T-helper 2 cell treated with Interferon-gamma antibody and Interleukin-4, amounts not matched to agents 5 μg/mL and 100 μg/mL, for 36 hours (primary cell): ENCODE results near the gene ACSF2.
A peak's percentile ranks its signal among the peaks of the same experiment; 100 is the strongest.
"Not testable (repeated sequence)": the region's sequence is repeated elsewhere in the genome, so short reads cannot be mapped to it uniquely, and the experiment has no call there.

Experiments used
- DNase-seq: peaks from one replicate; pipeline ENCODE4 v3.0.0; 2021; ENCODE audit warnings: low spot score
- H3K27ac Mint-ChIP-seq: one replicate; pipeline ENCODE4 v1.8.0; 2021; ENCODE audit warnings: mild to moderate bottlenecking, mixed read lengths
- H3K27me3 Mint-ChIP-seq: one replicate; pipeline ENCODE4 v1.8.0; 2021; ENCODE audit warnings: low read depth, mixed read lengths
- H3K36me3 Mint-ChIP-seq: one replicate; pipeline ENCODE4 v1.8.0; 2021; ENCODE audit warnings: low read depth, mixed read lengths
- H3K4me1 Mint-ChIP-seq: one replicate; pipeline ENCODE4 v1.8.0; 2021; ENCODE audit warnings: low read depth, mixed read lengths
- H3K4me3 Mint-ChIP-seq: one replicate; pipeline ENCODE4 v1.8.0; 2022; ENCODE audit warnings: mild to moderate bottlenecking, moderate library complexity, mixed read lengths
- H3K9me3 Mint-ChIP-seq: one replicate; pipeline ENCODE4 v1.8.0; 2021; ENCODE audit warnings: mixed read lengths

The ACSF2 gene

GRCh38 chr17:50422738-50423137, 3.3 kb upstream of the ACSF2 start:
- peaks cover 6% of the 10 kb centered on the region for H3K27me3 Mint-ChIP-seq
- no peaks in the 10 kb centered on the region for H3K36me3 Mint-ChIP-seq
- H3K27ac Mint-ChIP-seq: no peak overlapping the region
- no peak overlapping the region for H3K4me3 Mint-ChIP-seq
- peaks cover 36% of the 10 kb centered on the region for H3K4me1 Mint-ChIP-seq
- no peaks in the 10 kb centered on the region for H3K9me3 Mint-ChIP-seq
- DNase-seq: no peak

GRCh38 chr17:50423553-50424159, 2.4 kb upstream of the ACSF2 start:
- Mint-ChIP-seq H3K4me1 (peaks cover 38% of the 10 kb centered on the region), H3K27ac (no peak overlapping the region), H3K9me3 (no peaks in the 10 kb centered on the region), H3K4me3 (no peak overlapping the region), H3K36me3 (no peaks in the 10 kb centered on the region), H3K27me3 (peaks cover 2% of the 10 kb centered on the region)
- DNase-seq: no peak

DNA sequence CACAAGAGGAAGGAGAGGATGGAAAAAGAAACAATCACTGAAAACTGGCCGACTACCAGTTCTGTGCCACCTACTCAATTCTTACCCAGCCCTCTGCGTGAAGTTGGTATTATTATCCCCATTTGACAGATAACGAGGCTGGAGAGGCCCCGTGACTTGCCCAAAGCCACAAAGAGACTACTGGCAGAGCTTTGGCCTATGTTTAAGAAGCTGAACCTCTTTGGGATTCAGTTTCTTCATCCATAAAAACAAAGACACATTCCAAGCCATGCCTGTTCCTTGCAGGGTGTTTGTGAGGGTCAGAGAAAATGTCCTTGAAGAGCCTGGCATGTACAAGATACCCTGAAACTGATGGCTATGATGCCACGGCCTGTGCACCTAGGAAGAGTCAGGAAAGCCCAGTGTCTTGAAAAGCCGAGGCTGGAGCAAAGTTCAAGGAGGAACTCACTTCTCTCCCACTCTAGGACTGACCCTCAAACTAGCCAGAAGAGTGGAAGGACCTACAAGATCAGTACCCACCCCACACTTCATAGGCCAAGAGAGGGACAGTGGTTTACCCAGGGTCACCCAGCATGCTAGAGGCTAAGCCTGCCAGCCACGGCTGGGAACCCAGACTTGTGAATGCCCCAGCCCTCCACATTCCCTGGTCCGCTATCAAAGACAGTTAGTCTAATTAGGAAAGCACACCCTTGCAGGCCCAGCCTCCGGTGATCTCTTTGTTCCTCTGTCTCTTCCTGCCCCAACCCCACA, 1.6 kb upstream of the ACSF2 start:
- DNase-seq: no peak
- H3K36me3 Mint-ChIP-seq: no peaks in the 10 kb centered on the region
- H3K27ac Mint-ChIP-seq: no peak overlapping the region
- H3K4me1 Mint-ChIP-seq: peaks cover 36% of the 10 kb centered on the region
- H3K9me3 Mint-ChIP-seq: no peaks in the 10 kb centered on the region
- no peaks in the 10 kb centered on the region for H3K27me3 Mint-ChIP-seq
- H3K4me3 Mint-ChIP-seq: peak overlapping the region; percentile 90

DNA sequence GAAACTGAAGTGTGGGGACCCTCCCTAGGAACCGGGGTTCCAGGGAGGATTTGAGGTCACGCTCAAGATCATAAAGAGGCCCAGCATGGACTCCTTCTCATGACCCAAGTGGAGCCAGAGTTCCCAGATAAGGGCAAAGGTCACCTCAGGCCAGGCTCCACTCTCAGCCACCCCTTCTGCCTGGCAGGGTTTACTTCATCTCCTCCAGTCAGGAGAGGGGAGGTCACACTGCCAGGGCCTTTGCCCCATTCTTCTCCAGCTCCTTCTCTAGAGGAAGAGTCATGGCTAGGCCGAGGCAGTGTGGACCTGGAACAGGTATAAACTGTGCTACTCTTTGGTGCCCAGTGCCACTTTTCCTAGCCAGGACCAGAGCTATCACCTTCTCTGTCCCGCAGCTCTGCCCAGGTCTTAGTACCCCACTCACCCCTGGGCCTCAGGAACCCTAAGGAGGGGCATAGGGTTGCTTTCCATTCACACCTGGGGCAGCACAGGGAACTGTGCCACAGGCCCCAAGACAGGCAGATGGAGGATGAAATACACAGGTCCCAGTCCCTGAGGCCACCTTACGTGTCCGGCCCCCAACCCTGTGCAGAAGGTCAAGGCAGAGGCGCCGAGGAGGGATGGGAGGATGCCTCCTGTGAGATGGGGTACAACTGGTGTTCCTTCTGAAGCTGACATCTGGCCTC, 879 bp upstream of the ACSF2 start:
- Mint-ChIP-seq H3K4me3 (peak overlapping the region; percentile 90), H3K36me3 (no peaks in the 10 kb centered on the region), H3K27me3 (no peaks in the 10 kb centered on the region), H3K9me3 (no peaks in the 10 kb centered on the region), H3K27ac (peak overlapping the region; percentile 82), H3K4me1 (peaks cover 35% of the 10 kb centered on the region)
- DNase-seq: no peak

DNA sequence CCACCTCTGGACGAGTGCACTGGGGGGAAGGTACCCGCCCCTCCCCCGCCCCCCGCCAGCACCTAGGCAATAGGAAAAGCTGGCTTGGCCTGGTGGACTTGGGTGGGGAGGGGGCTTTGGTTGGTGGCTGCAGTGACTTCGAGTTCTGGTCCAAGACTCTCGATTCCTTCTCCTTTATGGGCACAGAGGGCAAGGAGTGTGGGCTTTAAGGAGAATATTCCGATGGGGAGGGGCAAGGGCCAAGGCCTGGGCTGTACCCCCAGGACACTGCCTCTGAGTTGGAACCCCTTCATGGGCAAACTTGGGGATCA, 409 bp downstream of the ACSF2 start:
- Mint-ChIP-seq H3K4me1 (peaks cover 27% of the 10 kb centered on the region), H3K27ac (peak overlapping the region; percentile 86), H3K9me3 (no peaks in the 10 kb centered on the region), H3K4me3 (peak overlapping the region; percentile 92), H3K27me3 (no peaks in the 10 kb centered on the region), H3K36me3 (no peaks in the 10 kb centered on the region)
- no peak for DNase-seq

DNA sequence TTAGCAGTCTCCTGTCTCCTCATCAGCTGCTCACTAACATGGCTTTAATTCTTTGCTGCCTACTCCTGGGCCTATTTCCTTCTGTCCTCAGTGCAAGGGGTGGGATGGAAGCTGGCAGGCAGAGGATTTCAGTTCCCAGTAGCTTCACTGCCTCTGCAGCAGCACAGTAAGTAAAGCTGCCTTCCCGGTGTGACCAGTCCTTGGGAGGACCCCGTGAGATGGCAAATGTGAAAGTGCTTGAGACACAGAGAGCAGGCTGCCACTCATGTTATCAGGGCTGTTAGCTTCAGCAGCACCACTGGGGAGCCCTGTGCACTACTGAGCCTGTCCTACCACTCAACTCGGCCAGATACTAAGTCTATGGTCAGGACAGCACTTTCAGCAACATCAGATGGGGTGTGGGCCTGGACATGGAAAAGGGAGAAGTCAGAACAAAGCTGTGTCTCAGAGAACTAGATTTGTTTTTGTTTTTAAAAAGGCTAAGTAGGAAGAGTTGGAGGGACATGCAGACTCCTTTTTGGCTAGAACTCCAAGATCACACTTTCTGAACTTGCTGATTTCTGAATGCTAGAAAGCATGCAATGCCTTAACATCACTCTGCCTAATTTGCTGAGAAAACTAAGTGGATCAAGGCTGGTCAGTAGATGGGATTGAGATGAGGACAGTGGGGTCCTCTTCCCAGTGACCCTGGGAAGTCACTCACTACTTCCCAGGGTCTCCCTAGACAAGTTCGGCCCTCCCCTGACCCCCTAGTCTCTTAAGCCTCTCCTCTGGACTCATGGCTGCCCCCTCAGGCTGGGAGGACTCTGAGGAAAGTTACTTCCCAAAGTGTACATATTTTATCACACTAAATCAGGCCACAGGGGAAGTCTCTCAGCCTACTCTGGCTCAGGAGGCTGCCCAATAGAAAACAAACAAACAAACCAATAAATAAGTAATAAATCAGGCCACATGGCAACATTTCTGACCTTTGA, 1.1 kb downstream of the ACSF2 start:
- H3K27me3 Mint-ChIP-seq: no peaks in the 10 kb centered on the region
- no peaks in the 10 kb centered on the region for H3K36me3 Mint-ChIP-seq
- H3K4me1 Mint-ChIP-seq: peaks cover 22% of the 10 kb centered on the region
- peak overlapping the region; percentile 92 for H3K4me3 Mint-ChIP-seq
- peak; percentile 22 for DNase-seq
- peak overlapping the region; percentile 86 for H3K27ac Mint-ChIP-seq
- H3K9me3 Mint-ChIP-seq: no peaks in the 10 kb centered on the region

DNA sequence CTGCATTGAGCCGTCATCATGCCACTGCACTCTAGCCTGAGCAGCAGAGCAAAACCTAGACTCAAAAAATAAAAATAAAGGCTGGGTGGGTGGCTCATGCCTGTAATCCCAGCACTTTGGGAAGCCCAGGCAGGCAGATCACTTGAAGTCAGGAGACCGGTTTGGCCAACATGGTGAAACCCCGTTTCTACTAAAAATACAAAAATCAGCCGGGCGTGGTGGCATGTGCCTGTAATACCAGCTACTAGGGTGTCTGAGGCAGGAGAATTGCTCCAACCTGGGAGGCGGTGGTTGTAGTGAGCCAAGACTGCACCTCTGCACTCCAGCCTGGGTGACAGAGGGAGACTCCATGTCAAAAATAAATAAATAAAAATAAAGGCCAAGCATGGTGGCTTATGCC, 2.1 kb downstream of the ACSF2 start:
- Mint-ChIP-seq H3K4me3 (peak overlapping the region; percentile 92), H3K4me1 (peaks cover 22% of the 10 kb centered on the region)
- not testable (repeated sequence) for H3K27me3 Mint-ChIP-seq, H3K9me3 Mint-ChIP-seq, H3K36me3 Mint-ChIP-seq, H3K27ac Mint-ChIP-seq, DNase-seq

DNA sequence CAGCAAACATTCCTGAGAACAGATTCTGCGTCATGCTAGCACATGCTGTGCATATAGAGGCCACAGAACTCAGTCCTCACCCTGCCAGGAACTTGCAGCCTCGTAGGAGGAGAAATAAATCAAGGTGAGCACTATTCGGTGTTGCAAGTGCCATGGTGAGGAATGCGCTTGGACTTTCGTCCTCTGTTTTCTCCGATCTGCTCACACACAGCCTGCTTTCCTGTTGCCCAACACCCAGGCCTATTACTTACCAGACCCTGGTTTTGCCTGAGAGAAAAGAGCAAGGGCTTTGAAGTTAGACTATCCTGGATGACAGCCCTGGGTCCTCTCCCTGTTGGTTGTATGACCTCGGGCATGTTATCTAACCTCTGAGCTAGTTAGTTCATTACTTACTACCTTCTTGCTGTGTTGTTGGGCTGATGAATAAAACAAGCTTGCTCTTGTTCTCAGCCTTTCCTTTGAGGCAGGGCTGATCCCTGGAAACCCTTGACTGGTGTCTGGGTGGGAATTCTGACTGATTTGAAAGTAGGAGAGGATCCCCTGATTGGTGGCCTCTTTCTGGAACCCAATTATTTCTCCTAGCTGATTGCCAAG, 2.9 kb downstream of the ACSF2 start:
- no peak overlapping the region for H3K4me3 Mint-ChIP-seq
- peaks cover 20% of the 10 kb centered on the region for H3K4me1 Mint-ChIP-seq
- H3K9me3 Mint-ChIP-seq: no peaks in the 10 kb centered on the region
- no peaks in the 10 kb centered on the region for H3K27me3 Mint-ChIP-seq
- no peak for DNase-seq
- no peak overlapping the region for H3K27ac Mint-ChIP-seq
- H3K36me3 Mint-ChIP-seq: no peaks in the 10 kb centered on the region

DNA sequence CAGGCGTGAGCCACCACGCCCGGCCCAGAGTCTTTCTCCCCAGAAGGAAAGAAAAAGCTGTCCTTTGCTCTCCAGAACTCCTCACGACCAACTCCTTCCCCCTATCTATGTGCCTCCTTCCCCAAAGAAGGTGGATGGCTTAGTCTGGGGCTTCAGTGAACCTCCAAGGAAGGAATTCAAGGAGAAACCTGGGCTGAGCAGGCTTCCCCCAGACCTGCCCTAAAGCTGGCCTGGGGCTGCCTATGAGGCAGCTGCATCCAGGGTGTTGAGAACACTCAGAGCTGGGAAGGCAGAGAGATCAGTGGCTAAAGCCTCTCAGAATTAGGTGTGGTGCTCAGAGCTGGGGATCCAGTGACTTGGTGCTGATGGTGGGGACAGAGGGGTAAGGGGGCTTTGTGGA, 3.8 kb downstream of the ACSF2 start:
- H3K9me3 Mint-ChIP-seq: no peaks in the 10 kb centered on the region
- no peak for DNase-seq
- H3K4me1 Mint-ChIP-seq: peaks cover 20% of the 10 kb centered on the region
- H3K36me3 Mint-ChIP-seq: peaks cover 1% of the 10 kb centered on the region
- H3K27me3 Mint-ChIP-seq: no peaks in the 10 kb centered on the region
- no peak overlapping the region for H3K27ac Mint-ChIP-seq
- no peak overlapping the region for H3K4me3 Mint-ChIP-seq

DNA sequence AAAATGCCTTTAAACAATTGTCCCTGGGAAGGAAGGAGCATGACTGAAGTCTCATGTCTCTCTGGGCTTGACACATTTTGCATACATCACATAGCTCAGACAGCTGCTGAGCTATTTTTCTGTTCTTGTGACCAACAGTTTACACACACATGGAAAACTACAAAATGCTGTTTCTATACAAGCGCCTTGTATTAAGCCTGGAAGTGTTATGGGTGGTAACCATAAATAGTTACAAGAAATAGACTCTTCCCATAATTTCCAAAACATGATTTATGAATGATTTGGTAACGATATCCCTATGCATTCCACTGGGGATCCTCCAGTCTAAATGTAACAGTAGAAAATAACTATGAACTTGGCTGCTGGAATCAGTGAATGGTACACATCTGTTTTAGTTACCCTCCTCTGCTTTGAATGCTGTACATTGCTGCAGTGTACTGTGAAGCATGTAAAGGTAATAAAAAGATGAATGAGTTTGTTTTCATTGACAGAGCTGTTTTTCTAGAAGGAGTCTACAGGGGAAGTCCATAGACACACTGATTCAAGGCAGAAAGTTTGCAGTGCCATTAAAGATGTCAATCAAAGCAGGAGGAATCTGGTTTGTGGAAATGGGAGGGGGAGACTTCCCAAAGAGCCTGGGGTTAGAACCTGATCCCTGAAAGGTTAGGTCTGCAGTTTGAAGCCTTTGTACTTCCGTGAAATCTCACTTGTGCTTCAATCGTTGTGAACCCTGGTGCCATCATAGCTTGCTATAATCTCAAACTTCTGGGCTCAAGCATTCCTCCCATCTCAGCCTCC, 5.0 kb downstream of the ACSF2 start:
- Mint-ChIP-seq H3K9me3 (no peaks in the 10 kb centered on the region), H3K4me1 (peaks cover 13% of the 10 kb centered on the region), H3K27ac (no peak overlapping the region), H3K36me3 (peaks cover 1% of the 10 kb centered on the region), H3K27me3 (no peaks in the 10 kb centered on the region), H3K4me3 (no peak overlapping the region)
- DNase-seq: no peak

DNA sequence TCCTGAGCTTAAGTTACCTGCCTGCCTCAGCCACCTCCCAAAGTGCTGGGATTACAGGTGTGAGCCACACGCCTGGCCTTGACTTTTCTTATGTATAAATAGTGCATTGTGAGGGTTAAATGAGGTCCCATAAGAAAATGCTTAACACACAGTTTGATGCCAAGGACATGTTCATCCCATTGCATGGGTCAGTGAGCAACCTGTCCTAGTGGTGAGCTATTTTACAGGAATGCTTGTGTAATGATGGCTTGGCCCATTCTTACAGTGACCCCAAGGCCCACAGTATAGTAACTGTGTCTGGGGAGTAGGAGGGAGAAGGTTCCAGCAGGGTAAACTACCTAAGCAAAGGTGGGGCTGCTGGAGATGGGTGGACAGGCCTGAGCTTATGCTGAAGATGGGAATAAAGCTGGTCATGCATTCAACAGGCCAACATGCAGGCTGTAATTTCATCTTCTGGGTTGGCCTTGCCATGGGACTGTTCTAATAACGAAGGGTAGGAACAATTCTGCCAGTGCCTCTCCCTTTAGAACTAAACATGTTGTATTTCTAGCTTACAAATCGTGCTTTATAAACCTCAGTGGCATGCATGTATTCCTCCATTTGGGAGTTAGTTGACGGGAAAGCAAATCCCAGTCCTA, 6.2 kb downstream of the ACSF2 start:
- no peak for DNase-seq
- Mint-ChIP-seq H3K27ac (no peak overlapping the region), H3K9me3 (no peaks in the 10 kb centered on the region), H3K36me3 (peaks cover 1% of the 10 kb centered on the region), H3K4me1 (peaks cover 7% of the 10 kb centered on the region), H3K4me3 (no peak overlapping the region), H3K27me3 (no peaks in the 10 kb centered on the region)

GRCh38 chr17:50437409-50437808, 11.4 kb downstream of the ACSF2 start:
- DNase-seq: no peak

More at GRCh38 chr17:50437409-50437808, 11.4 kb downstream of the ACSF2 start:
- H3K4me1 Mint-ChIP-seq: no peaks in the 10 kb centered on the region
- H3K9me3 Mint-ChIP-seq: no peaks in the 10 kb centered on the region
- no peak overlapping the region for H3K4me3 Mint-ChIP-seq
- no peaks in the 10 kb centered on the region for H3K27me3 Mint-ChIP-seq
- no peak overlapping the region for H3K27ac Mint-ChIP-seq
- H3K36me3 Mint-ChIP-seq: peaks cover 1% of the 10 kb centered on the region
